CD4-positive, alpha-beta memory T cell (primary cell): ENCODE results near the gene LMNB1. TPM values are rescaled to one million over a fixed set of nuclear protein-coding genes. Genes with fewer than 3 reads are reported as not detected.
A peak's percentile ranks its signal among the peaks of the same experiment; 100 is the strongest.

Experiments used
- CTCF ChIA-PET: fragments of 350-600 bp; sonication (Branson Sonifier 250); formaldehyde crosslinking; loops from one replicate; lab custom pipeline; 2021; ENCODE audit warnings: inconsistent platforms; ENCODE audit not compliant: partially characterized antibody; lab: Charles Lee
- POLR2A ChIA-PET: fragments of 350-600 bp; sonication (Branson Sonifier 250); formaldehyde crosslinking; loops from one replicate; lab custom pipeline; 2021; ENCODE audit not compliant: partially characterized antibody; lab: Charles Lee
- DNase-seq, 5 donors: peaks; one replicate each; pipeline versions ENCODE4 v3.0.0 to v3.0.0-alpha.2; 2020 to 2022; ENCODE audit warnings: mixed read lengths in 1 of 5
- H3K27ac ChIP-seq: one replicate; pipeline ENCODE4 v1.7.0; 2013; ENCODE audit warnings: low read depth, low read length
- H3K27me3 ChIP-seq: 2 replicates; pipeline ENCODE4 v1.7.0; 2013; ENCODE audit warnings: mild to moderate bottlenecking, low read length, moderate library complexity; ENCODE audit not compliant: insufficient read depth
- H3K36me3 ChIP-seq: 2 replicates; pipeline ENCODE4 v1.7.0; 2013; ENCODE audit warnings: mild to moderate bottlenecking, low read length, moderate library complexity; ENCODE audit not compliant: insufficient read depth
- H3K4me1 ChIP-seq: 2 replicates; pipeline ENCODE4 v1.7.0; 2013; ENCODE audit warnings: mild to moderate bottlenecking, low read length, moderate library complexity; ENCODE audit not compliant: insufficient read depth
- H3K4me3 ChIP-seq, 2 donors: one replicate each; pipeline ENCODE4 v1.7.0; 2013; ENCODE audit warnings: low read length in 2 of 2, mild to moderate bottlenecking in 1 of 2
- H3K9me3 ChIP-seq, 2 donors: one replicate each; pipeline ENCODE4 v1.7.0; 2013; ENCODE audit warnings: low read length in 2 of 2, control low read depth in 1 of 2; ENCODE audit not compliant: control insufficient read depth in 1 of 2
- H3K27ac Mint-ChIP-seq, 7 donors: one replicate each; pipeline ENCODE4 v1.8.0; 2020 to 2021; ENCODE audit warnings: mixed read lengths in 7 of 7, mild to moderate bottlenecking in 6 of 7, inconsistent platforms in 3 of 7, moderate library complexity in 3 of 7
- H3K27me3 Mint-ChIP-seq, 2 donors: one replicate each; pipeline ENCODE4 v1.8.0; 2020 to 2021; ENCODE audit warnings: mixed read lengths in 2 of 2
- H3K36me3 Mint-ChIP-seq, 2 donors: one replicate each; pipeline ENCODE4 v1.8.0; 2020 to 2021; ENCODE audit warnings: mixed read lengths in 2 of 2, inconsistent platforms in 1 of 2, mild to moderate bottlenecking in 1 of 2
- H3K4me1 Mint-ChIP-seq, 4 donors: one replicate each; pipeline ENCODE4 v1.8.0; 2020 to 2021; ENCODE audit warnings: mixed read lengths in 4 of 4, mild to moderate bottlenecking in 1 of 4
- H3K4me3 Mint-ChIP-seq, 8 donors: one replicate each; pipeline ENCODE4 v1.8.0; 2020 to 2021; ENCODE audit warnings: mixed read lengths in 8 of 8, mild to moderate bottlenecking in 7 of 8, moderate library complexity in 6 of 8, inconsistent platforms in 3 of 8
- H3K9me3 Mint-ChIP-seq, 8 donors: one replicate each; pipeline ENCODE4 v1.8.0; 2020 to 2021; ENCODE audit warnings: mixed read lengths in 8 of 8, mild to moderate bottlenecking in 5 of 8, inconsistent platforms in 3 of 8, moderate library complexity in 1 of 8
- intact Hi-C: fragments of 100-400 bp; cut with micrococcal nuclease; formaldehyde crosslinking; loops from one replicate; pipeline ENCODE4 v1.15.1; 2023
- polyA plus RNA-seq, 2 donors: library from polyadenylated mRNA; unstranded; fragments of 300-500 nt; fragmentation: Illumina TruSeq; gene quantifications; one replicate each; pipeline ENCODE4 v1.2.3, GENCODE V29; 2021
- total RNA-seq, 2 experiments: library from RNA; stranded (reverse); gene quantifications; one replicate each; pipeline ENCODE4 v1.2.3, GENCODE V29; 2021

Gene LMNB1
- total and polyA plus RNA-seq, 4 experiments from 2014 or later: 2.0 to 32.3 (median 18.5) TPM

- Histone ChIP-seq H3K36me3 (no peaks in the 10 kb centered on the region), H3K4me3 (no peak overlapping the region), H3K9me3 (no peaks in the 10 kb centered on the region), H3K27me3 (no peaks in the 10 kb centered on the region), H3K4me1 (peaks cover 17% of the 10 kb centered on the region), H3K27ac (no peak overlapping the region)
- CTCF ChIA-PET: interaction anchor here (1.4 kb wide), 1 partner anchor 87 kb away, joined by 3 read pairs; no protein-coding TSS in a partner anchor
- intact Hi-C loops: no loop called here
- Mint-ChIP-seq H3K4me3 (no peak overlapping the region), H3K27me3 (peaks cover 0 to 3% of the 10 kb centered on the region in 2 donors), H3K36me3 (no peaks in the 10 kb centered on the region), H3K9me3 (peaks cover 0 to 2% (median 0%) of the 10 kb centered on the region in 8 donors), H3K27ac (no peak overlapping the region), H3K4me1 (peaks cover 11 to 18% (median 14%) of the 10 kb centered on the region in 4 donors)
- no peak for DNase-seq
- POLR2A ChIA-PET: interaction anchor here (0.6 to 1.6 kb wide), 2 partner anchors 33 to 142 kb away, joined by 4 to 6 read pairs; no protein-coding TSS in a partner anchor
These were observed 32.1 kb upstream of the LMNB1 start for GRCh38 chr5:126744836-126745235.

- H3K27ac ChIP-seq: no peak overlapping the region
- intact Hi-C loops: no loop called here
- ChIA-PET POLR2A (interaction anchor here (1.6 kb wide), 1 partner anchor 33 kb away, joined by 6 read pairs; no protein-coding TSS in a partner anchor), CTCF (interaction anchor here (1.4 kb wide), 1 partner anchor 87 kb away, joined by 3 read pairs; no protein-coding TSS in a partner anchor)
- Mint-ChIP-seq H3K4me3 (no peak overlapping the region), H3K27me3 (peaks cover 0 to 3% of the 10 kb centered on the region in 2 donors), H3K36me3 (no peaks in the 10 kb centered on the region), H3K4me1 (peaks cover 11 to 24% (median 14%) of the 10 kb centered on the region in 4 donors), H3K9me3 (peaks cover 0 to 2% (median 0%) of the 10 kb centered on the region in 8 donors), H3K27ac (peak overlapping the region in 3 of 7 donors; percentile 17 to 57 (median 27))
- no peaks in the 10 kb centered on the region for H3K9me3 ChIP-seq
- no peaks in the 10 kb centered on the region for H3K27me3 ChIP-seq
- H3K36me3 ChIP-seq: no peaks in the 10 kb centered on the region
- H3K4me3 ChIP-seq: no peak overlapping the region
- H3K4me1 ChIP-seq: peaks cover 17% of the 10 kb centered on the region
- no peak for DNase-seq
These were observed 31.5 kb upstream of the LMNB1 start for GRCh38 chr5:126745259-126745992.

- intact Hi-C loops: no loop called here
- no peaks in the 10 kb centered on the region for H3K36me3 ChIP-seq
- Mint-ChIP-seq H3K4me1 (peaks cover 11 to 27% (median 14%) of the 10 kb centered on the region in 4 donors), H3K27me3 (peaks cover 0 to 2% of the 10 kb centered on the region in 2 donors), H3K27ac (peak overlapping the region in 2 of 7 donors; percentile 7 to 8), H3K36me3 (no peaks in the 10 kb centered on the region), H3K9me3 (peaks cover 0 to 2% (median 0%) of the 10 kb centered on the region in 8 donors), H3K4me3 (no peak overlapping the region)
- H3K27me3 ChIP-seq: no peaks in the 10 kb centered on the region
- POLR2A ChIA-PET: no interaction called here
- CTCF ChIA-PET: interaction anchor here (1.0 to 2.2 kb wide), 4 partner anchors 22 to 88 kb away, joined by 3 to 25 read pairs (median 3); no protein-coding TSS in a partner anchor
- no peak for DNase-seq
- no peaks in the 10 kb centered on the region for H3K9me3 ChIP-seq
- no peak overlapping the region for H3K4me3 ChIP-seq
- H3K4me1 ChIP-seq: peaks cover 17% of the 10 kb centered on the region
- H3K27ac ChIP-seq: no peak overlapping the region
These were observed 30.6 kb upstream of the LMNB1 start for GRCh38 chr5:126746290-126746689.

GRCh38 chr5:126752081-126752785 is 24.7 kb upstream of the LMNB1 start:
- no peaks in the 10 kb centered on the region for H3K27me3 ChIP-seq
- H3K4me1 Mint-ChIP-seq: peaks cover 10 to 27% (median 13%) of the 10 kb centered on the region in 4 donors
- intact Hi-C loops: no loop called here
- H3K36me3 ChIP-seq: no peaks in the 10 kb centered on the region
- H3K36me3 Mint-ChIP-seq: no peaks in the 10 kb centered on the region
- ChIA-PET CTCF (interaction anchor here (1.9 kb wide), 1 partner anchor 26 kb away, joined by 5 read pairs; no protein-coding TSS in a partner anchor), POLR2A (no interaction called here)
- H3K27ac Mint-ChIP-seq: no peak overlapping the region
- no peak overlapping the region for H3K4me3 Mint-ChIP-seq
- no peak overlapping the region for H3K27ac ChIP-seq
- DNase-seq: no peak
- H3K9me3 Mint-ChIP-seq: peaks cover 0 to 2% (median 0%) of the 10 kb centered on the region in 8 donors
- H3K27me3 Mint-ChIP-seq: no peaks in the 10 kb centered on the region
- H3K4me1 ChIP-seq: peaks cover 17% of the 10 kb centered on the region
- H3K9me3 ChIP-seq: no peaks in the 10 kb centered on the region
- H3K4me3 ChIP-seq: no peak overlapping the region

GRCh38 chr5:126753227-126753626 is 23.7 kb upstream of the LMNB1 start:
- Mint-ChIP-seq H3K36me3 (no peaks in the 10 kb centered on the region), H3K4me1 (peaks cover 6 to 21% (median 9%) of the 10 kb centered on the region in 4 donors), H3K27ac (no peak overlapping the region), H3K27me3 (no peaks in the 10 kb centered on the region), H3K9me3 (peaks cover 0 to 2% (median 0%) of the 10 kb centered on the region in 8 donors), H3K4me3 (no peak overlapping the region)
- Histone ChIP-seq H3K9me3 (no peaks in the 10 kb centered on the region), H3K27ac (no peak overlapping the region), H3K36me3 (no peaks in the 10 kb centered on the region), H3K27me3 (no peaks in the 10 kb centered on the region), H3K4me1 (peaks cover 13% of the 10 kb centered on the region), H3K4me3 (no peak overlapping the region)
- ChIA-PET CTCF (interaction anchor here (2.2 kb wide), 1 partner anchor 25 kb away, joined by 10 read pairs; no protein-coding TSS in a partner anchor), POLR2A (no interaction called here)
- DNase-seq: no peak
- intact Hi-C loops: no loop called here

GRCh38 chr5:126754609-126755008 is 22.3 kb upstream of the LMNB1 start:
- CTCF ChIA-PET: interaction anchor here (0.7 to 2.2 kb wide), 2 partner anchors 21 to 23 kb away, joined by 3 to 10 read pairs; no protein-coding TSS in a partner anchor

More at GRCh38 chr5:126754609-126755008, 22.3 kb upstream of the LMNB1 start:
- Histone ChIP-seq H3K27ac (no peak overlapping the region), H3K4me3 (no peak overlapping the region), H3K36me3 (no peaks in the 10 kb centered on the region), H3K9me3 (no peaks in the 10 kb centered on the region), H3K27me3 (no peaks in the 10 kb centered on the region), H3K4me1 (peaks cover 17% of the 10 kb centered on the region)
- intact Hi-C loops: no loop called here
- Mint-ChIP-seq H3K27ac (no peak overlapping the region), H3K4me3 (no peak overlapping the region), H3K27me3 (no peaks in the 10 kb centered on the region), H3K36me3 (no peaks in the 10 kb centered on the region), H3K4me1 (peaks cover 11 to 28% (median 14%) of the 10 kb centered on the region in 4 donors), H3K9me3 (no peaks in the 10 kb centered on the region)
- POLR2A ChIA-PET: interaction anchor here (1.0 kb wide), 1 partner anchor 23 kb away, joined by 3 read pairs; the partner anchor contains the start of gene LMNB1
- no peak for DNase-seq
